Measurements from ENCODE around the gene HBZ.
"Not testable (repeated sequence)": the region's sequence is repeated elsewhere in the genome, so short reads cannot be mapped to it uniquely, and the experiment has no call there.

HBZ gene

DNA sequence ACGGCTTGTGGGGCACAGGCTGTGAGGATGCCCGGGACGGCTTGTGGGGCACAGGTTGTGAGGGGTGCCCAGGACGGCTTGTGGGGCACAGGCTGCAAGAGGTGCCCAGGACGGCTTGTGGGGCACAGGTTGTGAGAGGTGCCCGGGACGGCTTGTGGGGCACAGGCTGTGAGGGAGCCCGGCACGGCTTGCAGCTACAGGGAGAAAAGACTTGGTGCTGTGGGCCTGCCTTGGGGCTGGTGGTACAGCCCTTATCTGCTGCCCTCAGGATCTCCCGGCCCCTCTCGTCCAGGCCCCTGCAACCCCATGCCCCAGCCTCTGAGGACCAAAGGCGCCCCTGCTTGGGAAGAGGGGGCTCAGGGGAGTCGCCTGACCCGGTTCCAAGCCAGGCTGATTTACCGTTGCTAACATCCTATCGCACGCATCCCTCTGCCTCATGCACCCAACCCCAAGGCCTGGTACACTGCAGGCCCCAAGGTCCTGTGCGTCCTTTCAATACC, 8.3 kb downstream of the HBZ start:
- H3K9ac ChIP-seq (ENCODE audit: low read length): no peak overlapping the region
- H3K36me3 ChIP-seq (ENCODE audit: control insufficient read depth, insufficient read depth, low read length): no peaks in the 10 kb centered on the region
- no peak overlapping the region for H3K4me3 ChIP-seq (ENCODE audit: low read length)
- no peaks in the 10 kb centered on the region for H3K9me3 ChIP-seq (ENCODE audit: control insufficient read depth, low read length)
- H3K4me1 ChIP-seq (ENCODE audit: control insufficient read depth, insufficient read depth, low read length): peaks cover 8% of the 10 kb centered on the region
- H3K27me3 ChIP-seq (ENCODE audit: control insufficient read depth, insufficient read depth, low read length): peaks cover 23% of the 10 kb centered on the region

DNA sequence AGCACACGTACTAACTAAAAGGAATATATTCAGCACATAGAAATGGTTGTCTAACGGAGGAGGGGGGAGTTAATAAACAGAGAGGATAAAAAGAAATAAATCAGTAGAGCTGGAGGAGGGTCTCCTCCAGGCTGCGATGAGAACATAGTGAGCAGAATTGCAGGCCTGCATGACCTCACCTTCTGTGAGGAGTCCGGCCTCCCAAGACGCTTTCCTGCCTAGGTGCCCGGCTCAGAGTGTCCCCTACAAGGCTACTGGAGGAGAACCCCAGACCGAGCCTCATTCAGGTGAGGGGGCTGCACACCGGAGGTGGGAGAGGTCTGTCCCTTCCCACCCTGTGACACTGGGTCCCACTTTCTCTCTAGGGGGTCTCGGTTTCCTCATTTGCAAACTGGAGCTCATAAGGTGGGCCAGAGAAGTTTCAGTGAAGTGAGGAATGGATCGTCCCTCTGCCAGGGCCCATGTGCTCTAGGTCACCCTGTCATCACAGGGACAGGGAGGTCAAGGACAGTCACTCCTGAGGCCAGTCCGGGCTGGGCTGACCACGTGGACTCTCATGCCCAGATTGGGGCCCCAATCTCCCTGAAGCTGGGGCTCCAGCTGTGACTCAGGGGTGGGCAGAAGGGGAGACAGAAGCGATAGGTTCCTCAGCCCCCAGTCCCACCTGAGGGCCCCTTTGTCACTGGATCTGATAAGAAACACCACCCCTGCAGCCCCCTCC, 10.0 kb downstream of the HBZ start:
- peaks cover 40% of the 10 kb centered on the region for H3K27me3 ChIP-seq (ENCODE audit: control insufficient read depth, insufficient read depth, low read length)
- H3K4me3 ChIP-seq (ENCODE audit: low read length): no peak overlapping the region
- no peaks in the 10 kb centered on the region for H3K36me3 ChIP-seq (ENCODE audit: control insufficient read depth, insufficient read depth, low read length)
- no peaks in the 10 kb centered on the region for H3K9me3 ChIP-seq (ENCODE audit: control insufficient read depth, low read length)
- H3K9ac ChIP-seq (ENCODE audit: low read length): no peak overlapping the region
- peaks cover 9% of the 10 kb centered on the region for H3K4me1 ChIP-seq (ENCODE audit: control insufficient read depth, insufficient read depth, low read length)

DNA sequence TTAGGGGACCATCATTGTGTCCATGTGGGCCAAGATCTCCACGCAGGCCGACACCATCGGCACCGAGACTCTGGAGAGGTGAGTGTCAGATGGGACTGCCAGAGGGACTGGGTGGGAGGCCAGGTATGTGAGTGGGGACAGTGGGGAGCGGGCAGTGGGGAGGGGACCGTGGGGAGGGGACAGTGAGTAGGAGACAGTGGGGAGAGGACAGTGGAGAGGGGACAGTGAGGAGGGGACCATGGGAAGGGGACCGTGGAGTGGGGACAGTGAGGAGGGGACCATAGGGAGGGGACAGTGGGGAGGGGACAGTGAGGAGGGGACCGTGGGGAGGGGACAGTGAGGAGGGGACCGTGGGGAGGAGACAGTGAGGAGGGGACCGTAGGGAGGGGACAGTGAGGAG, 10.7 kb downstream of the HBZ start:
- H3K4me1 ChIP-seq (ENCODE audit: control insufficient read depth, insufficient read depth, low read length); H3K9ac ChIP-seq (ENCODE audit: low read length); H3K4me3 ChIP-seq (ENCODE audit: low read length); H3K36me3 ChIP-seq (ENCODE audit: control insufficient read depth, insufficient read depth, low read length); H3K9me3 ChIP-seq (ENCODE audit: control insufficient read depth, low read length): not testable (repeated sequence)
- peaks cover 47% of the 10 kb centered on the region for H3K27me3 ChIP-seq (ENCODE audit: control insufficient read depth, insufficient read depth, low read length)

DNA sequence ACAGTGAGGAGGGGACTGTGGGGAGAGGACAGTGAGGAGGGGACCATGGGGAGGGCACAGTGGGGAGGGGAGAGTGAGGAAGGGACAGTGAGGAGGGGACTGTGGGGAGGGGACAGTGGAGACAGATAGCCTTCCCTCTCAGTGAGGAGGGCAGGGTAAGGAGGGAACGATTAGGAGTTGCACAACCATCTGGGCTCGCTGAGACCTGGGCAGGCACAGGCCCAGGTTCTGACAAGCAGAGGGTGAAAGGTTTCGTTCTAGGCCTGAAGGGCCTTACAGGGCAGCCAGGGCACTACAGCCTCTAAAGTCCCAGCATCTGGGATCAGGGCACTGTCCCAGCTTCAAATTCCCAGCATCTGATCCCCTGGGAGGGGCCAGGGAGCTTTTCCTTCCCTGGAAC, 11.3 kb downstream of the HBZ start:
- not testable (repeated sequence) for H3K9ac ChIP-seq (ENCODE audit: low read length); H3K4me1 ChIP-seq (ENCODE audit: control insufficient read depth, insufficient read depth, low read length); H3K36me3 ChIP-seq (ENCODE audit: control insufficient read depth, insufficient read depth, low read length); H3K4me3 ChIP-seq (ENCODE audit: low read length); H3K9me3 ChIP-seq (ENCODE audit: control insufficient read depth, low read length)
- peaks cover 52% of the 10 kb centered on the region for H3K27me3 ChIP-seq (ENCODE audit: control insufficient read depth, insufficient read depth, low read length)

DNA sequence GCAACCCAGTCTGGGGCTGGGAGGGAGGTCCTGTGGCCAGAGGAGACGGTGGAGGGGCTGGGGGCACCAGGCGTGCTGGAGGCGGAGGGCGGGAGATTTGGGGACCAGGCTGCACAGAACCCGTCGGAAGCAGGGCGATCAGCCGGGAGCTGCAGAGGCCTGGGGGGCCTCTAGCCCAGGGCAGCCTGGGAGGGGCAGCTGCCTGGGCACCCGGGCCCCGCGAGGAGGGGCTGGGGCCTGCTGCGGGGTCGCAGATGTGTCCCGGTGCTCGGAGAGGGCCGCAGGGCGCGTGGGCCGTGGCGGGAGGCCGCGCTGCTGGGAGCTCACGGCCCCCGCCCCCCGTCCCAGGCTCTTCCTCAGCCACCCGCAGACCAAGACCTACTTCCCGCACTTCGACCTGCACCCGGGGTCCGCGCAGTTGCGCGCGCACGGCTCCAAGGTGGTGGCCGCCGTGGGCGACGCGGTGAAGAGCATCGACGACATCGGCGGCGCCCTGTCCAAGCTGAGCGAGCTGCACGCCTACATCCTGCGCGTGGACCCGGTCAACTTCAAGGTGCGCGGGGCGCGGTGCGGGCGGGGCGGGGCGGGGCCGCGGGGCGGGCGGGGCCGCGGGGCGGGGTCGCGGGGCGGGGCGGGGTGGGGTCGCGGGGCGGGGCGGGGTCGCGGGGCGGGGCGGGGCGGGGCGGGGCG, 11.8 kb downstream of the HBZ start:
- Histone ChIP-seq H3K4me1 (ENCODE audit: control insufficient read depth, insufficient read depth, low read length) (peaks cover 13% of the 10 kb centered on the region), H3K27me3 (ENCODE audit: control insufficient read depth, insufficient read depth, low read length) (peaks cover 58% of the 10 kb centered on the region)
- not testable (repeated sequence) for H3K9me3 ChIP-seq (ENCODE audit: control insufficient read depth, low read length); H3K36me3 ChIP-seq (ENCODE audit: control insufficient read depth, insufficient read depth, low read length); H3K4me3 ChIP-seq (ENCODE audit: low read length); H3K9ac ChIP-seq (ENCODE audit: low read length)

DNA sequence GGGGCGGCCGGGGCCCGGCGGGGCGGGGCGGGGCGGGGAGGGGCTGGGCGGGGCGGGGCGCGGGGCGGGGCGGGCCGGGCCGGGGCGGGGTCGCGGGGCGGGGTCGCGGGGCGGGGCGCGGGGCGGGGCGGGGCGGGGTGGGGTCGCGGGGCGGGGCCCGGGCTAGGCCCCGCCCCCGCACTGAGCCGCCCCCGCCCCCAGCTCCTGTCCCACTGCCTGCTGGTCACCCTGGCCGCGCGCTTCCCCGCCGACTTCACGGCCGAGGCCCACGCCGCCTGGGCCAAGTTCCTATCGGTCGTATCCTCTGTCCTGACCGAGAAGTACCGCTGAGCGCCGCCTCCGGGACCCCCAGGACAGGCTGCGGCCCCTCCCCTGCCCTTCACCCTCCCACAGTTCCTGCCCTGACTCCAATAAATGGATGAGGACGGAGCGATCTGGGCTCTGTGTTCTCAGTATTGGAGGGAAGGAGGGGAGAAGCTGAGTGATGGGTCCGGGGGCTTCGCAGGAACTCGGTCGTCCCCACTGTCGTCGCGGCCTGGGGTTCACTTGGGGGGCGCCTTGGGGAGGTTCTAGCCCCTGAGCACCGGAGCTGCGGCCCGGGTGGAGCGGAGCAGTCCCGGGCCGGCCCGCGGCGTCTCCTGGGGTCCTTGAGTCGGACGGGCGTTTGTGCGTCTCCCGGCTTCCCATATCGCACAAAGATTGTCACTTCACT, 12.5 kb downstream of the HBZ start:
- no peaks in the 10 kb centered on the region for H3K9me3 ChIP-seq (ENCODE audit: control insufficient read depth, low read length)
- H3K4me3 ChIP-seq (ENCODE audit: low read length): no peak overlapping the region
- no peaks in the 10 kb centered on the region for H3K36me3 ChIP-seq (ENCODE audit: control insufficient read depth, insufficient read depth, low read length)
- no peak overlapping the region for H3K9ac ChIP-seq (ENCODE audit: low read length)
- peaks cover 59% of the 10 kb centered on the region for H3K27me3 ChIP-seq (ENCODE audit: control insufficient read depth, insufficient read depth, low read length)
- H3K4me1 ChIP-seq (ENCODE audit: control insufficient read depth, insufficient read depth, low read length): peaks cover 13% of the 10 kb centered on the region

DNA sequence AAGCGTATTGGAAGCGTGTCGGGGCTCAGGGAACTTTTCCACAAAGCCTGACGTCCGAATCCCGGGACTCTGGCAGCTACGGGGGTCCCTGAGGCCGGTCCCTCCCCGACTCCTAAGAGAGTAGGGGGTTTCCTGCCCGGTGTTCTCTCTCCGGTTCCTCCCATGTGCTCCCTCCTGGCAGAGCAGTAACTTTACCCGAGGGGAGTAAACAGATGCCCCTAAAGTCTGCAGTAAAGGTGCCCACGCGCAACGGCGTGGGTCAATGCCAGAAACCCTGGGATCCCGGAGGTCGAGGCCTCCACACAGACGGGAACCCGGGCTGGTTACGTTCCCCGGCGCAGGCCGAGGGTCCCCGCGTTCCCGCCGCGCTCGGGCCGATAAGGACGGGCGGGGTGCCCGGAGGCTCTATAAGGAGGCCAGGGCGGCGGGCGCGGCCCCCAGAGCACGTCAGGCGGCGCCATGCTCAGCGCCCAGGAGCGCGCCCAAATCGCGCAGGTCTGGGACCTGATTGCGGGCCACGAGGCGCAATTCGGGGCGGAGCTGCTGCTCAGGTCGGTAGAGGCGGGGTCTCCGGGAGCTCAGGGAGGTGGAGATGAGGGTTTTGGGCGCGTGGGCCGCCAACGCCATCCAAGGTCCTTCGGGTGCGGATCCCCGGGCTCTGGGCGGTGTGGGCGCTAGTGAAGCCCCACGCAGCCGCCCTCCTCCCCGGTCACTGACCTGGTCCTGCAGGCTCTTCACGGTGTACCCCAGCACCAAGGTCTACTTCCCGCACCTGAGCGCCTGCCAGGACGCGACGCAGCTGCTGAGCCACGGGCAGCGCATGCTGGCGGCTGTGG, 13.3 kb downstream of the HBZ start, which contains the start of gene HBM:
TSS of gene HBM (plus strand) at position 440 of the 836 bp plus-strand sequence. CDS start at position 460, 20 bp downstream.
- H3K4me1 ChIP-seq (ENCODE audit: control insufficient read depth, insufficient read depth, low read length): peaks cover 13% of the 10 kb centered on the region
- H3K36me3 ChIP-seq (ENCODE audit: control insufficient read depth, insufficient read depth, low read length): no peaks in the 10 kb centered on the region
- no peaks in the 10 kb centered on the region for H3K9me3 ChIP-seq (ENCODE audit: control insufficient read depth, low read length)
- H3K4me3 ChIP-seq (ENCODE audit: low read length): no peak within 1 kb of the TSS
- H3K27me3 ChIP-seq (ENCODE audit: control insufficient read depth, insufficient read depth, low read length): peaks cover 62% of the 10 kb centered on the region
- no peak within 1 kb of the TSS for H3K9ac ChIP-seq (ENCODE audit: low read length)

DNA sequence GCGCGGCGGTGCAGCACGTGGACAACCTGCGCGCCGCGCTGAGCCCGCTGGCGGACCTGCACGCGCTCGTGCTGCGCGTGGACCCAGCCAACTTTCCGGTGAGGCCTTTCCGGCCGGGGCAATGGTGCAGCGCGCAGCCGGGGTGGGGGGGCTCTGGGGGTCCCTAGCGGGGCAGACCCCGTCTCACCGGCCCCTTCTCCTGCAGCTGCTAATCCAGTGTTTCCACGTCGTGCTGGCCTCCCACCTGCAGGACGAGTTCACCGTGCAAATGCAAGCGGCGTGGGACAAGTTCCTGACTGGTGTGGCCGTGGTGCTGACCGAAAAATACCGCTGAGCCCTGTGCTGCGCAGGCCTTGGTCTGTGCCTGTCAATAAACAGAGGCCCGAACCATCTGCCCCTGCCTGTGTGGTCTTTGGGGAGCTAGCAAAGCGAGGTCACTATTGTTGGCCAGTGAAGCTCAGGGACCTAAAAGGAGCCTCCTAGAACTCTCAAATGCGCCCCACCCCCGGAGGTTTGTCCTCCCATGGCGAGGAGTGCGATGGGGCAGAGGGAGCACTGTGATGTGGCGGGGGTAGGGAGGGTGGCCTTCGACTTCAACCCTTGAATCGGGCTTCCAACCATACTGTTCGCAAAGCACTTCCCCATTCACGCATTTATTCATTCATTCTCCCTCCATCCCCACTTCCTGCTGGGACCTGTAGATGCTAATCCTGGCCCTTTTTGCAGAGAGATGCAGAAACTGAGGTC, 14.1 kb downstream of the HBZ start:
- H3K9ac ChIP-seq (ENCODE audit: low read length): no peak overlapping the region
- H3K27me3 ChIP-seq (ENCODE audit: control insufficient read depth, insufficient read depth, low read length): peaks cover 62% of the 10 kb centered on the region
- no peaks in the 10 kb centered on the region for H3K9me3 ChIP-seq (ENCODE audit: control insufficient read depth, low read length)
- H3K4me1 ChIP-seq (ENCODE audit: control insufficient read depth, insufficient read depth, low read length): peaks cover 13% of the 10 kb centered on the region
- no peaks in the 10 kb centered on the region for H3K36me3 ChIP-seq (ENCODE audit: control insufficient read depth, insufficient read depth, low read length)
- no peak overlapping the region for H3K4me3 ChIP-seq (ENCODE audit: low read length)

DNA sequence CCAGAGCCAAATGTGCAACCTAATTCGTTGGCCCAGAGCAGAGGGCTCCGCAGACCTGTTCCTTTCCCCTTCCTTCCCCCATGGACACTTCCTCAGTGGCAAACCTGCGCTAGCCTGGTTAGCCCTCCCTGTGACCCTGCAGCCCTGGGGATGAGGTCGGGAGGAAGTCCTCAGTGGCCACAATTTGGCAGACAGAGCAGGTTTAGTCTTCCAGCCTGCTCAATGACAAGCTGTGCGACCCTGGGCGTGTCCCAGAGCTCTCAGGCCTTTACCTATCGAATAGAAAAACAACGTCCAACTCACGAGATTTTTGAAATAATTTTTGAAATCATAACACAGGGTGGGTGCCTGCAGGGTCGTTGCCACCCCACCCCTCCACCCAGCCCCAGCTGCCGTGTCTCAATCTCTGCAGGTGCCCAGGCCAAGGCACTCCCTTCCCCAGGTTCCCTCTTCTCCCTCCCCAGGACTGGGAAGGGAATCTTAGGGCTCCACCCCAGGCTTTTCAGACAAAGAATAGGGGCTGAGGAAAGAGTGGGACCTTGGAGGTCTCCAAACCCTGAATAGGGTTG, 14.8 kb downstream of the HBZ start:
- Histone ChIP-seq H3K9ac (ENCODE audit: low read length) (no peak overlapping the region), H3K9me3 (ENCODE audit: control insufficient read depth, low read length) (no peaks in the 10 kb centered on the region), H3K27me3 (ENCODE audit: control insufficient read depth, insufficient read depth, low read length) (peaks cover 66% of the 10 kb centered on the region), H3K4me3 (ENCODE audit: low read length) (no peak overlapping the region), H3K4me1 (ENCODE audit: control insufficient read depth, insufficient read depth, low read length) (peaks cover 13% of the 10 kb centered on the region), H3K36me3 (ENCODE audit: control insufficient read depth, insufficient read depth, low read length) (no peaks in the 10 kb centered on the region)

DNA sequence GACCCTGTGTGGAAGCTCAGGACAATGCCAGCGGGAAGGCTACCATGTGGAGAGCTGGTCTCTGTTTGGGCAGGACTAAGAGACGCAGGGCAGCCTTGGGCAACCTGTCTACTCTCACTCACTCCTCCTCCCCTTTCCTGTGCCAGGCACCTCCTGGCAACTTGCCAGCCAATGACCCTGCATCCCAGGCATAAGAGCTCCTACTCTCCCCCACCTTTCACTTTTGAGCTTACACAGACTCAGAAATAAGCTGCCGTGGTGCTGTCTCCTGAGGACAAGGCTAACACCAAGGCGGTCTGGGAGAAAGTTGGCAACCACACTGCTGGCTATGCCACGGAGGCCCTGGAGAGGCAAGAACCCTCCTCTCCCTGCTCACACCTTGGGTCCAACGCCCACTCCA, 16.0 kb downstream of the HBZ start:
- Histone ChIP-seq H3K9me3 (ENCODE audit: control insufficient read depth, low read length) (no peaks in the 10 kb centered on the region), H3K4me1 (ENCODE audit: control insufficient read depth, insufficient read depth, low read length) (peaks cover 13% of the 10 kb centered on the region), H3K4me3 (ENCODE audit: low read length) (no peak overlapping the region), H3K36me3 (ENCODE audit: control insufficient read depth, insufficient read depth, low read length) (no peaks in the 10 kb centered on the region), H3K27me3 (ENCODE audit: control insufficient read depth, insufficient read depth, low read length) (peaks cover 62% of the 10 kb centered on the region), H3K9ac (ENCODE audit: low read length) (no peak overlapping the region)

DNA sequence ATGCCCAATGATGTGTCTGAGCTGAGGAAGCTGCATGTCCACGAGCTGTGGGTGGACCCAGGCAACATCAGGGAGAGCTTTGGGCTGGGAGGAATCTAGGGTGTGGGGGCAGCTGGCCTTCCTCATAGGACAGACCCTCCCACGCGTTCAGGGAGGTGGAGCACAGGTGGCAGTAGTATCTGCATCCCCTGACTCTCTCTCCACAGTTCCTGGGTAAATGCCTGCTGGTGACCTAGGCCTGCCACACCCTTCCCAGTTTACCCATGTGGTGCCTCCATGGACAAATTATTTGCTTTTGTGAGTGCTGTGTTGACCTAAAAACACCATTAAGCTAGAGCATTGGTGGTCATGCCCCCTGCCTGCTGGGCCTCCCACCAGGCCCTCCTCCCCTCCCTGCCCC, 16.6 kb downstream of the HBZ start:
- H3K4me1 ChIP-seq (ENCODE audit: control insufficient read depth, insufficient read depth, low read length): peaks cover 13% of the 10 kb centered on the region
- H3K27me3 ChIP-seq (ENCODE audit: control insufficient read depth, insufficient read depth, low read length): peaks cover 63% of the 10 kb centered on the region
- H3K9me3 ChIP-seq (ENCODE audit: control insufficient read depth, low read length): no peaks in the 10 kb centered on the region
- H3K4me3 ChIP-seq (ENCODE audit: low read length): no peak overlapping the region
- H3K36me3 ChIP-seq (ENCODE audit: control insufficient read depth, insufficient read depth, low read length): no peaks in the 10 kb centered on the region
- no peak overlapping the region for H3K9ac ChIP-seq (ENCODE audit: low read length)
